T-helper 2 cell treated with Interferon-gamma antibody and Interleukin-4, amounts not matched to agents 100 ng/mL and 5 ng/mL, for 36 hours (primary cell): Measurements from ENCODE around the gene SMAD3. TPM values are rescaled to one million over a fixed set of nuclear protein-coding genes. Genes with fewer than 3 reads are reported as not detected.

Experiments
- intact Hi-C: fragments of 100-400 bp; cut with micrococcal nuclease; formaldehyde crosslinking; loops from one replicate; pipeline ENCODE4 v1.15.1; 2023
- total RNA-seq: library from RNA; stranded (reverse); gene quantifications from 2 replicates; pipeline ENCODE4 v1.2.3, GENCODE V29; 2022

Gene SMAD3
- total RNA-seq, 1 donor from 2014 or later: 75.6 TPM

- intact Hi-C loops: no loop called here
These were observed 124.1 kb downstream of the SMAD3 start for GRCh38 chr15:67189326-67190051.

DNA sequence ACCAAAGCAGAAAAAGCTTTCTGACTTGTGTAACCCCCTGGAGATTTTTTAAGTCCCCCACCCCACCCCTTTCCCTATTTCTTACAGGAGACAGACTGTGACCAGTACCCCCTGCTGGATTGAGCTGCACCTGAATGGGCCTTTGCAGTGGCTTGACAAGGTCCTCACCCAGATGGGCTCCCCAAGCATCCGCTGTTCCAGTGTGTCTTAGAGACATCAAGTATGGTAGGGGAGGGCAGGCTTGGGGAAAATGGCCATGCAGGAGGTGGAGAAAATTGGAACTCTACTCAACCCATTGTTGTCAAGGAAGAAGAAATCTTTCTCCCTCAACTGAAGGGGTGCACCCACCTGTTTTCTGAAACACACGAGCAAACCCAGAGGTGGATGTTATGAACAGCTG is 124.9 kb downstream of the SMAD3 start:
- intact Hi-C loops: no loop called here

GRCh38 chr15:67190813-67191212 is 125.4 kb downstream of the SMAD3 start:
- intact Hi-C loops: no loop called here

DNA sequence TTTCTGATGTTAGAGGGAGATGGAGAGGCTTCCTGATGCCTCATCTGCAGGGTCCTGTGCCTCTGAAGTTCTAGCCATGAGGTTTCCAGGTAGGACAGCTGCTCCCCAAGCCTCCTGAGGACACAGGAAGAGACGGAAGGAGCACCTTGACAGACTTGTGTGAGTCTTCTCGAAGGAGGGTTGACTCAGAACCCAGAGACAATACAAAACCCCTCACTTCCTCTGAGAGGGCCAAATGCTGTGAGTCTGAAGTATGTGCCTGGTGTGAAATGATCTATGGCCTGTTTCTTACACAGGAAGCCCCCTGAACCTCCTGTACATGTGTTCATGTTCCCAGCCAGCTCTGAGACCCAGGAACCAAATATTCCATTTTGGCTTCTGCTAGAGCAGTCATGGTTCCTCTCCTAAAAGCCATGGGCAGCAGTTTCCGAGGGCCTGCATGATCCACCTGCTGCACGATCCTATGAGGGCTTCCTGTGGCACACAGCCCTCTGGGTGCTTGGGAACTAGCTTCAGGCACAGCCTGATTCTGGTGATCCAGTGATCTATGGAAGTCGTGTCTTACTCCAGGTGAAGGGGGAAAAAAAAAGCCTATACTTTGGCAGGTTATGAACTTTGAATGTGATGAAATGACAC is 126.9 kb downstream of the SMAD3 start:
- intact Hi-C loops: no loop called here

DNA sequence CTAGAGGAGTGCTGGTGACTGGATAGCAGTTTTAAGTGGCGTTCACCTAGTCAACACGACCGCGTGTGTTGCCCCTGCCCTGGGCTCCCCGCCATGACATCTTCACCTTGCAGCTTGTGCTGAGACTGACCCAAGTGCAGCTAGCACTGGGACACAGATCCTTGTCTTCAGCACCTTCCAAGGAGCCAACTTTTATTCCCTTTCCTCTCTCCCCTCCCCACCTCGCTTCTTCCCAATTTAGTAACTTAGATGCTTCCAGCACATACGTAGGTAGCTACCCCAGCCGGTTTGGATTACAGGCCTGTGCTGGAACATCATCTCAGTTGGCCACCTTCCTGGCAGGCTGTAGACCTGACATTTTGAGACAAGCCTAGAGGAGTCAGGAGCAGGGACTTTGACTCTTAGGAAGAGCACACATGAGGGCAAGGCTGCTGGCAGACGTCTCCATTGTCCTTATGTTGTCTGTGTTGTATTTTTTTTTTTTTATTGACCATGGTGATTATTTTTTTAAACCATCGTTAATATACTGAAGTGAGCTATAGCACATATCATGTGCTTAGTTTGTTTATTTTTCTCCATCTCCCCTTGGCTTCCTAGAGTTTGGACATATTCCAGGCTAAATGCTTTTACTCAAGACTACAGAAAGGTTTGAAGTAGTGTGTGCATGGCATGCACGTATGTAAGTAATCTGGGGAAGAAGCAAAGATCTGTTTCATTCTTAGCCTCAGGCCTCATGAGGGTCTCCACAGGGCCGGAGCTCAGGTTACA is 128.0 kb downstream of the SMAD3 start:
- intact Hi-C loops: no loop called here

DNA sequence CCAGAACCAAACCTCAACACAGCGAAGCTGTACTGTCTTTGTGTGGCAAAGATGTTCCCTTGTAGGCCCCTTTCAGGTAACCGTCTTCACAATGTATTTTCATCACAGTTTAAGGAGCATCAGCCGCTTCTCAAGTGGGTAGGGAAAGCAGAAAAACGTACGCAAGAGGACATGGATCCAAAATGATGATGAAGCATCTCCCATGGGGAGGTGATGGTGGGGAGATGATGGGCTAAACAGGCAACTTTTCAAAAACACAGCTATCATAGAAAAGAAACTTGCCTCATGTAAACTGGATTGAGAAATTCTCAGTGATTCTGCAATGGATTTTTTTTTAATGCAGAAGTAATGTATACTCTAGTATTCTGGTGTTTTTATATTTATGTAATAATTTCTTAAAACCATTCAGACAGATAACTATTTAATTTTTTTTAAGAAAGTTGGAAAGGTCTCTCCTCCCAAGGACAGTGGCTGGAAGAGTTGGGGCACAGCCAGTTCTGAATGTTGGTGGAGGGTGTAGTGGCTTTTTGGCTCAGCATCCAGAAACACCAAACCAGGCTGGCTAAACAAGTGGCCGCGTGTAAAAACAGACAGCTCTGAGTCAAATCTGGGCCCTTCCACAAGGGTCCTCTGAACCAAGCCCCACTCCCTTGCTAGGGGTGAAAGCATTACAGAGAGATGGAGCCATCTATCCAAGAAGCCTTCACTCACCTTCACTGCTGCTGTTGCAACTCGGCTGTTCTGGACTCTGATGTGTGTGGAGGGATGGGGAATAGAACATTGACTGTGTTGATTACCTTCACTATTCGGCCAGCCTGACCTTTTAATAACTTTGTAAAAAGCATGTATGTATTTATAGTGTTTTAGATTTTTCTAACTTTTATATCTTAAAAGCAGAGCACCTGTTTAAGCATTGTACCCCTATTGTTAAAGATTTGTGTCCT is 129.0 kb downstream of the SMAD3 start:
- intact Hi-C loops: no loop called here

- intact Hi-C loops: no loop called here
These were observed 129.9 kb downstream of the SMAD3 start for GRCh38 chr15:67195305-67195704.

GRCh38 chr15:67196222-67196621 is 130.8 kb downstream of the SMAD3 start:
- intact Hi-C loops: no loop called here

- intact Hi-C loops: no loop called here
These were observed 131.4 kb downstream of the SMAD3 start for GRCh38 chr15:67196672-67197363.

GRCh38 chr15:67197364-67197695 is 131.9 kb downstream of the SMAD3 start:
- intact Hi-C loops: no loop called here

DNA sequence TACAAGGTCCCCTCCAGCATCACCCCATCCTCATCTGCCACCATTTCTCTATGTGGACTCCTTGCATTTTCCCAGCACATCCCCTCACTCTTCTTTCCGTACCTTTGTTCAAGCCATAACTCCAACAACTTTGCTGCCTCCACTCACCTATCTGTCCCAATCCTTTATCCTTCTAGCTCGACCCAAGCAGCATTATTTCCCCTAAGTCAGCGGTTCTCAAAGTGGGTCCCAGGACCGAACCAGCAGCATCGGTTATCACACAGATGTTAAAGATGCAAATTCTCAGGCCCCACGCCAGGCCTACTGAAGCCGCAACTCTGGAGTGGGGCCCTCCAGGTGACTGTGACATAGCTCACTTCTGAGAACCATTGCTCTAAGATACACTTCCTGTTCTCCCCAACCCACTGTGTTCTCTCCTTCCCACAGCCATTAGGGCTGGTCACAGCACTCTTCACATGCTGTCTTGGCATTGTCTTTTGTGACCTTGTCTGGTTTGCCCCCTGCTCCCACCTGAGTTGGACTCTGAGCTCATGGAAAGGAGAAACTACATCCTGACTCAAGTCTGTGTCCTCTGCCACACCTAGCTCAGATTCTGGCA is 132.9 kb downstream of the SMAD3 start:
- intact Hi-C loops: no loop called here

GRCh38 chr15:67199391-67199790 is 134.0 kb downstream of the SMAD3 start:
- intact Hi-C loops: no loop called here

DNA sequence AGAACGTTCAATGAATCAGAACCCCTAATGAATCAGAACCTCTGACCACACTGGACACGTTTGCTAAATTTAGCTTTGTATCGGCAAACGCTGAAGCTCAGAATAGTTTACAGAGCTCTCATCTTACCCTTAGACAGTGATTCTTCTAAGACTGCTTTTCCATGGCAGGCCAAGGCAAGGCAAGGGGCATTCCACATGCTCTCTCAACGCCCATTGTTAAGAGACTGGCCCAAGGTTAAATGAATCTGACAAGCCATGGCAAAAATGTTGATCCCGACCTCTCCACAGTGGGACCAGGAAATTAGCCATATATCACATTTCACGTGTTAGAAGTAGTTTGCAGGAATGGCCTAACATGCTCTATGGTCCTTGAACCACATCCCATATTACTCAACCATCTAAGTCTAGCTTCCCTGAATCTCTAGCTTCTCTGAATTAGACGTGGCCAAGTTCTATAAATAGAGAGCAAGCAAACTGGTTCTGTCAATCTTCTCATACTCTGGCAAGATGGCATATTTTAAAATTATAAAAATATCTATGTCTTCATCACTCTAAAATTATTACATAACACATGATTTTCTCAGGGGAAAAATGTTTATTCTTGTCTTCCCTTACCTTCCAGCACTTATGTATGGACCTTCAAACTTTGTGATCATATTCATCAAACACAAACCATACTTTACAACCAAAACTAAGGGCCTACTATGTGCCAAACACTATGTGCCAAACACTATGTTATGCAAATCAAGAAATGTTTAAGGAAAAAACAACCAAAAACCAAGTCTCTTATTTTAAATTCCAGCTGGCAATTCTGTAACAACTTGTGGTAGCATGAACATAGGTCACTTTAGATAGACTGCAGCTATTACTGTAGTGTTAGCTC is 134.7 kb downstream of the SMAD3 start:
- intact Hi-C loops: no loop called here

- intact Hi-C loops: no loop called here
These were observed 135.7 kb downstream of the SMAD3 start for GRCh38 chr15:67201136-67201535.

GRCh38 chr15:67202091-67202490 is 136.7 kb downstream of the SMAD3 start:
- intact Hi-C loops: no loop called here

DNA sequence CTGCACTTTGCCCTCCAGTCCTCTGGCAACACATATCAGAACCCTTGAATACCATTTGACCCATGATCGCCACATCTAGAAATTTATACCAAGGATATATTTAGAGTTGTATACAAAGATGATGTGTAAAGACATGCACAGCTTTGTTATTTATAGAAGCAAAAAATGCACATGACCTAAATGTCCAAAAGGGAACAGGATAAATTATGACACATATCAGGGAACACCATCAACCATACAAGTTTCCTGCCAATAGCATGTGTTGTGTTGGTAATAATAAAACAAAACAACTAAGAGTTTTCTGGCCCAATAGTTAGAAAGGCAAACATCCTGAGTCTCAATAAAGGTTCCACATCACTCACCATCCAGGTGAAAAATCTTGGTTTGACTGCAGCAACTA is 137.6 kb downstream of the SMAD3 start:
- intact Hi-C loops: no loop called here

DNA sequence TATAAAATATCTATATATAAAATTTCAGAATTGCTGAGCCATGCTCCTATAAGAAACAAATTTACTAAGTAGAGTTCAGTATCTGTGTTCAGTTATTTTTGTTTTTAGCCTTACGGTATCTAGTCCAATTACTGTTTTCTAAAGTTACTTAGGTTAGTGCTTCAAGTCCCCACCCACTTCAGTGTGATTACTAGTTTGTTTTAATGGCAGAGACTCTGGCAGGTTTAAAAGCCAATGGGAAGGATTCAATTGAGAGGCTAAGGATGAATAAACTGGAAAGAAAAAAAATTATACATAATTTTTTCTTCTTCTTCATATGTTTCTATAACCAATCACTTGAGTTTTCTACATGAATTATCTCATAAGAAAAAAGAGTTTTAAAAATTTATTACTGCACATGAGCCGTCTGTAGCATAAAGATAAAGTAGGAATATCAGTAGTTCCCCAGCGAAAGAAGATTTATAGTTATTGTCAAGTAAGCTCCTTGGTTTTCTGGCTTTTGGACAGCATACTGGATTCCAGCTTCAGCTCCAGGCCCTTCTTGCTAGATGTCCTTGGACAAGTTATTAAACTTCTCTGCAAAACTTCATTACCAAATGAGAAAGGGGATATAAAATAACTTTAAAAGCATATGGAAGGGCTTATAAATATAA is 142.3 kb downstream of the SMAD3 start:
- intact Hi-C loops: no loop called here

DNA sequence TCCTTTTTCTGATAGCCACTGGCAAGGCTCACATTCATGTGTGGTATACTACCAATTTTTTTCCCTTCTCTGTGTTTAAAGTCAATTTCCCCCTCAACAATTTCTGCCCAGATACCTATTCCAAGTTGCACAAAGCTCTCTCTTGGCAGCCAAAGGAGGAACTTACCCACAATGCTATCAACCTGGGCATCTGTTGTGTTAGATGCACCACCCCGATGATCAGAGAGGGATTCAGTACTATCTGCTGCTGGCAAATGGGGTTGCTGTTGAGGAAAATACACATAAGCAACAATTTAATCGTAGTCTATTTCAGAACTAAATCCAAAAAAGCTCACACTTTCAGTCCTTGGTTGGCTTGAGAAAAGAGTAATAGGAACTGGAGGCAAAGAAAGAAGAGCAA is 143.0 kb downstream of the SMAD3 start:
- intact Hi-C loops: no loop called here
